ENCODE data around the gene OR6S1.

GRCh38 chr14:20603813-20604690 lies 37.4 kb downstream of the OR6S1 start:
- TF ChIP-seq POLR2A (IDR thresholded peaks at IDR 0.05) (no peak), CTCF (IDR thresholded peaks at IDR 0.05) (no peak)
